Ascending aorta (tissue), 2 donors: ENCODE data around the gene CHST15. TPM values are rescaled to one million over a fixed set of nuclear protein-coding genes. Genes with fewer than 3 reads are reported as not detected.
"Not testable (repeated sequence)": the region's sequence is repeated elsewhere in the genome, so short reads cannot be mapped to it uniquely, and the experiment has no call there.

Source experiments
- DNase-seq, 2 donors: peaks; one replicate each; pipeline ENCODE4 v3.0.0-alpha.2; 2019; ENCODE audit warnings: low spot score in 2 of 2
- H3K27ac ChIP-seq, 2 donors: fragments of 200-600 bp; sonication (generic); one replicate each; pipeline ENCODE4 v1.5.1; 2016 to 2017; ENCODE audit warnings: mild to moderate bottlenecking in 1 of 2
- H3K27me3 ChIP-seq: fragments of 200-600 bp; sonication (generic); one replicate; pipeline ENCODE4 v1.5.1; 2017
- H3K36me3 ChIP-seq, 2 donors: fragments of 200-600 bp; sonication (generic); one replicate each; pipeline ENCODE4 v1.5.1; 2016
- H3K4me1 ChIP-seq, 2 donors: fragments of 200-600 bp; sonication (generic); one replicate each; pipeline ENCODE4 v1.5.1; 2016 to 2017; ENCODE audit warnings: mild to moderate bottlenecking in 1 of 2
- H3K4me3 ChIP-seq, 2 donors: fragments of 200-600 bp; sonication (generic); one replicate each; pipeline ENCODE4 v1.5.1; 2016 to 2017; ENCODE audit warnings: mild to moderate bottlenecking in 1 of 2
- H3K9me3 ChIP-seq, 2 donors: fragments of 200-600 bp; sonication (generic); one replicate each; pipeline ENCODE4 v1.5.1; 2016
- intact Hi-C: fragments of 100-400 bp; cut with DNase I; formaldehyde crosslinking; loops from one replicate; pipeline ENCODE4 v1.15.1; 2023
- total RNA-seq: library from RNA; depleted of rRNA; stranded (reverse); fragments of >200 nt; gene quantifications from one replicate; pipeline ENCODE4 v1.1.0, GENCODE V29; 2016
- TF ChIP-seq, protein P1 (sequence below), 3 experiments: fragments of 200-600 bp in 2 of 3; fragments of 450-650 bp in 1 of 3; sonication (generic) in 2 of 3; IDR thresholded peaks; one replicate each; pipeline ENCODE4 v1.5.1; 2016 to 2019; ENCODE audit warnings: antibody characterized with exemption in 3 of 3, mild to moderate bottlenecking in 1 of 3, moderate library complexity in 1 of 3

Gene CHST15
- total RNA-seq, 1 donor from 2014 or later: 20.4 TPM

DNA sequence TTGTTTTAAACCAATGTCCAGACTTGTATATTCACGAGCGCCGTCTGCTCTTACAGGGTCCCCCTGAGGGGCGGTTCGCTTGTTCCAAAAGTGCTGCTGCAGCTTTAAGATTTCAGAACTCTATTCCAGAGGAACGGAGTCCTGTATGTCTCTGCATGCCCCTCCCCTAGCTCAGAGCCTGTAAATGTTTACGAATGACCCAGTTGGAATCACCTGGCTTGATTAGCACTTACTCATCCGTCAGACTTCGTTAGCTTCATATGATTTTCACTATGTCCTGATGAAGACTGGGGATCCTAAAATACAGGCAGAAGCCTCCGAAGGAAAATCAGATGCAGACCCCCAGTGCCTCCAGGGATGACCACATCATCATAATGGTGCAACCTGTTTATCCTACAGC, 4.5 kb upstream of the CHST15 start:
- Histone ChIP-seq H3K4me1 (peaks cover 0 to 7% of the 10 kb centered on the region in 2 donors), H3K36me3 (no peaks in the 10 kb centered on the region), H3K4me3 (no peak overlapping the region), H3K9me3 (no peaks in the 10 kb centered on the region), H3K27me3 (no peaks in the 10 kb centered on the region), H3K27ac (no peak overlapping the region)
- TF ChIP-seq, protein P1, sequence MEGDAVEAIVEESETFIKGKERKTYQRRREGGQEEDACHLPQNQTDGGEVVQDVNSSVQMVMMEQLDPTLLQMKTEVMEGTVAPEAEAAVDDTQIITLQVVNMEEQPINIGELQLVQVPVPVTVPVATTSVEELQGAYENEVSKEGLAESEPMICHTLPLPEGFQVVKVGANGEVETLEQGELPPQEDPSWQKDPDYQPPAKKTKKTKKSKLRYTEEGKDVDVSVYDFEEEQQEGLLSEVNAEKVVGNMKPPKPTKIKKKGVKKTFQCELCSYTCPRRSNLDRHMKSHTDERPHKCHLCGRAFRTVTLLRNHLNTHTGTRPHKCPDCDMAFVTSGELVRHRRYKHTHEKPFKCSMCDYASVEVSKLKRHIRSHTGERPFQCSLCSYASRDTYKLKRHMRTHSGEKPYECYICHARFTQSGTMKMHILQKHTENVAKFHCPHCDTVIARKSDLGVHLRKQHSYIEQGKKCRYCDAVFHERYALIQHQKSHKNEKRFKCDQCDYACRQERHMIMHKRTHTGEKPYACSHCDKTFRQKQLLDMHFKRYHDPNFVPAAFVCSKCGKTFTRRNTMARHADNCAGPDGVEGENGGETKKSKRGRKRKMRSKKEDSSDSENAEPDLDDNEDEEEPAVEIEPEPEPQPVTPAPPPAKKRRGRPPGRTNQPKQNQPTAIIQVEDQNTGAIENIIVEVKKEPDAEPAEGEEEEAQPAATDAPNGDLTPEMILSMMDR (IDR thresholded peaks at IDR 0.05): no peak
- intact Hi-C loops: no loop called here
- no peak for DNase-seq

DNA sequence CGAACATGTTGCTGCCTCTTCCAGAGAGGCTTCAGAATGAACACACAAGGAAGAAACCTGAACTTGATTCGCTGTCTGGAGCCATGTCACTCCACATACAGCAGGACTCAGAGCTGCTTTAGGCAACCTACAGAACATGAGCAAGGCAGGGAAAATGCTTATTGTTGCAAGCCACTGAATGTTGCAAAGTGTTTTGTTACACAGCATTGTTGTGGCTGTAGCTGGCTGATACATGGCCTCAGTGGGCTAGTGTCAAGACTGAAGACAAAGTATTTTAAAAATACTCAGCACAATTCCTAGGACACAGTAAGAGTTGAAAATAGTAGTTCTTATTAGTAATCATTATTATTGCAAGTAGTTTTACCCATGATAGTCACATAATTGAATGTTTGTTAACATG, 3.1 kb upstream of the CHST15 start:
- DNase-seq: no peak
- H3K27ac ChIP-seq: no peak overlapping the region
- H3K4me1 ChIP-seq: peaks cover 0 to 9% of the 10 kb centered on the region in 2 donors
- H3K36me3 ChIP-seq: no peaks in the 10 kb centered on the region
- intact Hi-C loops: no loop called here
- TF ChIP-seq, protein P1 (IDR thresholded peaks at IDR 0.05): no peak
- no peaks in the 10 kb centered on the region for H3K9me3 ChIP-seq
- no peaks in the 10 kb centered on the region for H3K27me3 ChIP-seq
- no peak overlapping the region for H3K4me3 ChIP-seq

DNA sequence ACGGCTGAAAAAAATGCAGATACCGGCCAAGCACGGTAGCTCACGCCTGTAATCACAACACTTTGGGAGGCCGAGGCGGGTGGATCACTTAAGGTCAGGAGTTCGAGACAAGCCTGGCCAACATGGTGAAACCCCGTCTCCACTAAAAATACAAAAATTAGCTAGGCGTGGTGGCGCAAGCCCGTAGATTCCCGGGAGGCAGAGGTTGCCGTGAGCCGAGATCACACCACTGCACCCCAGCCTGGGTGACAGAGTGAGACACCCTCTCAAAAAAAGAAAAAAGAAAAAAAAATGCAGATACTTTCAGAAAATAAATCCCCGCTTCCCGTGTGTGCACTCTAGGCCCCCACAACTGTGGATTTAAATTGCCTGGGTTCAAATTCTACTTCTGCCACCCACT, 2.4 kb upstream of the CHST15 start:
- H3K4me3 ChIP-seq, H3K27ac ChIP-seq, DNase-seq, intact Hi-C loops, H3K36me3 ChIP-seq, H3K9me3 ChIP-seq, H3K27me3 ChIP-seq: not testable (repeated sequence)
- H3K4me1 ChIP-seq: peaks cover 0 to 16% of the 10 kb centered on the region in 2 donors

DNA sequence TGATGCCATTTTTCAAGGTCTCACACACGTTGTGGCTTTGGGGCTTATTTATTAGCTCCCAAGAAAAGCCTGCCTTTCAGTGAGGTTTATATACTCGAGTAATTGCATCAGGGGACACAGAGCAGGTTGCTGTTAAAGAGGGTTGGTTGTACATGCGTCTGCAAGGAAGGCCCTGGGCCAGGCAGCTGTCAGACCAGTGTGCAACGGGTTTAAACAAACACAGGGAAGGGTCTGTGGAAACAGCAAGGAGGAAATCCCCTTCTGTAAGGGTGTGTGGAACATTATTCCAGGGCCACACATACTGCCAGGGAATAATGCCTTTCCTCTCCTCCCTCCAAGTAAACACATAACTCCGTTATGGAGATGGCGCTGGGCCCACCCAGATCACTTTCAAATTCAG, 1.7 kb upstream of the CHST15 start:
- Histone ChIP-seq H3K36me3 (no peaks in the 10 kb centered on the region), H3K27ac (peak overlapping the region in 1 of 2 donors; percentile 57), H3K4me3 (no peak overlapping the region), H3K27me3 (no peaks in the 10 kb centered on the region), H3K4me1 (peaks cover 0 to 19% of the 10 kb centered on the region in 2 donors), H3K9me3 (no peaks in the 10 kb centered on the region)
- TF ChIP-seq, protein P1 (IDR thresholded peaks at IDR 0.05): no peak
- intact Hi-C loops: no loop called here
- no peak for DNase-seq

DNA sequence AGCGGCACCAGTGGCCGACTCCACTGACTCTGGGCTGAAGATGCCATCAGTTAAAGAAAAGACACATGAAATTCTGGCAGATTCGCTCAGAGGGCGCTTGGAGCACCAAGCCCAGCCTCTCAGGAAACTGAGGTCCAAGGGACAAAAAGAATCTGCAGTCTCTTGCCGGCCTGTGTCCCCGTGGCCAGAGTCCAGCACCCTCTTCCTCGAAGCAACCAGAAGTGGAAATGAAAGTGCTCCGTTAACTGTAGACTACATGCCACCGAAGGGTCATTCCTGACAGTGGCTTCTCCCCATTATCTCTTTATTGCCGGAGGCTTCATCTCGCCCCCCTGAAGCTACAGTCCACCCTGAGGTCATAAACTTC, 1.0 kb upstream of the CHST15 start:
- Histone ChIP-seq H3K36me3 (no peaks in the 10 kb centered on the region), H3K9me3 (no peaks in the 10 kb centered on the region), H3K4me1 (peaks cover 0 to 19% of the 10 kb centered on the region in 2 donors), H3K27ac (peak overlapping the region; percentile 57 to 88), H3K27me3 (no peaks in the 10 kb centered on the region), H3K4me3 (peak overlapping the region; percentile 73 to 79)
- no peak for DNase-seq
- intact Hi-C loops: loop anchor here (5.0 kb wide), 2 partner anchors 43 to 97 kb away; no protein-coding TSS in a partner anchor
- TF ChIP-seq, protein P1 (IDR thresholded peaks at IDR 0.05): no peak

DNA sequence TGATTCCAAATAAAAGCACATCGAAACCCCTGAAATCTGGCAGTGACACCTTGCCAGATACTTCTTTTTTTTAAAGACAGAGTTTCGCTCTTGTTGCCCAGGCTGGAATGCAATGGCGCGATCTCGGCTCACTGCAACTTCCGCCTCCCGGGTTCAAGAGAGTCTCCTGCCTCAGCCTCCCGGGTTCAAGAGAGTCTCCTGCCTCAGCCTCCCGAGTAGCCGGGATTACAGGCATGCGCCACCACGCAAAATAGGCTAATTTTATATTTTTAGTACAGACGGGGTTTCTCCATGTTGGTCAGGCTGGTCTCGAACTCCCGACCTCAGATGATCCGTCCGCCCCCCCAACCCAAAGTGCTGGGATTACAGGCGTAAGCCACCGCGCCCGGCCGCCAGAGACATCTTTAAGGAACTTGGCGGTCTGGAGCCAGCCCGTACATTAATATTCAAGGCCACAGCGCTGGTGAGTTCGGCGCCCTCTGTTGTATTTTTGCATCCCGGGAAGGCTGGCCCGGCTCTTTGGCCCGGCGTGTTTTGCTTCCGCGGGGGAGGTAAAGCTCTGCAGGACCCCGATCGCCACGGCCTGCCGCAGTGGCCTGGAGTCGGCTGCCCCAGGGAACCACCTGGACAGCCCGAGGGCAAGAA, 498 bp upstream of the CHST15 start:
- peak in 1 of 2 donors; percentile 77 for DNase-seq
- Histone ChIP-seq H3K27ac (peak overlapping the region; percentile 87 to 88), H3K4me1 (peaks cover 0 to 19% of the 10 kb centered on the region in 2 donors), H3K4me3 (peak overlapping the region; percentile 73 to 79)
- H3K36me3 ChIP-seq, H3K27me3 ChIP-seq, H3K9me3 ChIP-seq: not testable (repeated sequence)
- intact Hi-C loops: loop anchor here (2.0 to 5.0 kb wide), 4 partner anchors 43 to 131 kb away; no protein-coding TSS in a partner anchor
- TF ChIP-seq, protein P1 (IDR thresholded peaks at IDR 0.05): peak in 1 of 3 experiments; percentile 10
